Heart left ventricle (tissue), 13 donors: ENCODE measurements around the gene PDZD8.

Source experiments
- CTCF ChIP-seq, 12 donors: fragments of 200-600 bp; sonication (generic) in 4 of 12; IDR thresholded peaks; one replicate each; pipeline versions ENCODE4 v1.5.0 to v1.8.0; 2018 to 2022; ENCODE audit warnings: antibody characterized with exemption in 12 of 12, mild to moderate bottlenecking in 5 of 12
- POLR2A ChIP-seq, 2 donors: fragments of 450-650 bp; IDR thresholded peaks; one replicate each; pipeline ENCODE4 v1.6.1; 2017; ENCODE audit warnings: antibody characterized with exemption in 2 of 2, mild to moderate bottlenecking in 2 of 2, moderate library complexity in 2 of 2
- donor health status: ischemic (EF 13 %, LVEDD 7.1; RV severe dilation, severe dysfunction).
- donor health status: DM: no; HTN: yes; CAD: no.
- donor health status: DM: no; HTN: no; CAD: no.
- donor health status: ischemic (EF 25% LVEDD 6.9; RV normal size, moderate dysfunction).
- donor health status: ischemic (EF 25% LVEDD 5.7; RV mildly dilated, moderate dysfunction).
- donor health status: ischemic (EF 35%, LVEDD 5.7; RV mildly dilated, moderate dysfunction).
- donor health status: nonischemic (EF 11% LVEDD 7.7; RV severe dilation, severe dysfunction).
- donor health status: DM: yes; HTN: yes; CAD: no.
- donor health status: PGD.
- donor health status: ischemic (EF 29% LVEDD 5.4; RV normal size, mild dysfunction).
- donor health status: nonischemic (EF 23%, LVEDD 6.1; RV moderate dilation, normal function).

DNA sequence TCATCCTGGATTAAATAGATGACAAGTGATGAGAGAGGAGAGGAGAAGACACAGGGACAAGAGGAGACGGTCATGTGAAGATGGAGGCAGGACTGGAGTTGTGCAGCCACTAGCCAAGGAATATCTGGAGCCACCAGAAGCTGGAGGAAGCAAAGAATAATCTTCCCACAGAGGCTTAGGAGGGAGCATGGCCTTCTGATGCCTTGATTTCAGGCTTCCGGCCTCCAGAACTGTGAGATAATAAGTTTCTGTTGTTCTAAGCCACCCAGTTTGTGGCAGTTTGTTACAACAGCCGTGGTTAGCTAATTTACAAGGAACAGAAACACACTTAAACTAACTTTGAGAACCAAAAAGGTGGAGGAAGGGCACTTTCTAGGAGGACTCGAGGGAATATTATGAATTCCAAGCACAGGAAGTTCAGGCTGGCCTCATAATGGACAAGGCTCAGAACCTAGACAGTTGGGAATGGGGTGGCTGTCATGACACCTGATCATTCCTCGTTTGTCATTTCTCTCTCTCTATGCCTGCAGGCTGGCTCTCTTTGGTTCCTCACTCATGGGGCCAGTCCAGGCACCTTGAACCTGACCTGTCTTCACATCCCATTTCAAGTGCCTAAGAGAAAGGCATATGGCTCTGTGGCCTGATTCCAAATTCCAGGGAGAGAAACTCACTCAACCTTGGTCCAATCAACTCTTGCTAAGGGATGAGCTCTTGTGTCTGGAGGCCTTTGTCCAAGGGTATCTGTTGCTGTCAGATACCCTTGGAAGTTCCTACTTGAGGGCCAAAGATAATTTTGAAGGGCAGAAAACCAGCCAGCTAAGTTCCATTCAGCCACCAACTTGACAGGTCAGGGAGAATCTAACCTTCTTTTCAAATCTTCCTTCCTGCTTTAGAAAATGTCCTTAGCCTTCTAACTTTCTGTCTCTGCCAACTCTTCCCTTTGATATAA is 33.5 kb upstream of the PDZD8 start:
- no peak for TF ChIP-seq CTCF (IDR thresholded peaks at IDR 0.05)
- TF ChIP-seq POLR2A (IDR thresholded peaks at IDR 0.05): no peak
